Chondrocyte (in vitro differentiated cells): ENCODE measurements around the gene DAB2IP. TPM values are rescaled to one million over a fixed set of nuclear protein-coding genes. Genes with fewer than 3 reads are reported as not detected.

Source experiments
- DNase-seq: peaks from one replicate; pipeline ENCODE4 v3.0.0; 2021; ENCODE audit warnings: mixed read lengths, low spot score
- H3K27ac Mint-ChIP-seq: one replicate; pipeline ENCODE4 v1.8.0; 2021; ENCODE audit warnings: mild to moderate bottlenecking, moderate library complexity, mixed read lengths; ENCODE audit not compliant: unreplicated experiment
- H3K27me3 Mint-ChIP-seq: 2 replicates; pipeline ENCODE4 v1.8.0; 2021; ENCODE audit warnings: low read depth, mixed read lengths
- H3K36me3 Mint-ChIP-seq: 2 replicates; pipeline ENCODE4 v1.8.0; 2021; ENCODE audit warnings: low read depth, mixed read lengths
- H3K4me1 Mint-ChIP-seq: 2 replicates; pipeline ENCODE4 v1.8.0; 2021; ENCODE audit warnings: low read depth, mild to moderate bottlenecking, mixed read lengths
- H3K4me3 Mint-ChIP-seq: one replicate; pipeline ENCODE4 v1.8.0; 2021; ENCODE audit warnings: mild to moderate bottlenecking, moderate library complexity, mixed read lengths; ENCODE audit not compliant: unreplicated experiment
- H3K9me3 Mint-ChIP-seq: 2 replicates; pipeline ENCODE4 v1.8.0; 2021; ENCODE audit warnings: low read depth, mixed read lengths
- CTCF ChIP-seq: fragments of 200-600 bp; sonication (generic); IDR thresholded peaks from 2 replicates; pipeline ENCODE4 v1.5.0; 2021; ENCODE audit warnings: antibody characterized with exemption, mild to moderate bottlenecking, moderate library complexity
- total RNA-seq: library from RNA; stranded (reverse); gene quantifications from 3 replicates; pipeline ENCODE4 v1.2.1, GENCODE V29; 2021

DAB2IP gene
- total RNA-seq, 1 donor from 2014 or later, result 58.5 TPM

- no peak for DNase-seq
- H3K27me3 Mint-ChIP-seq, result no peaks in the 10 kb centered on the region
- H3K9me3 Mint-ChIP-seq, result no peaks in the 10 kb centered on the region
Observed at GRCh38 chr9:121753802-121754654, 102.6 kb downstream of the DAB2IP start.

GRCh38 chr9:121754655-121755436 is 103.4 kb downstream of the DAB2IP start:
- no peak overlapping the region for H3K27ac Mint-ChIP-seq
- no peak overlapping the region for H3K4me3 Mint-ChIP-seq
- H3K9me3 Mint-ChIP-seq, result no peaks in the 10 kb centered on the region
- no peak for TF ChIP-seq CTCF
- peaks cover 22% of the 10 kb centered on the region for H3K4me1 Mint-ChIP-seq
- no peaks in the 10 kb centered on the region for H3K27me3 Mint-ChIP-seq
- no peak for DNase-seq
- H3K36me3 Mint-ChIP-seq, result peaks cover 15% of the 10 kb centered on the region

More at GRCh38 chr9:121753802-121754654, 102.6 kb downstream of the DAB2IP start:
- no peak for TF ChIP-seq CTCF
- Mint-ChIP-seq H3K4me1 (peaks cover 31% of the 10 kb centered on the region), H3K27ac (no peak overlapping the region), H3K4me3 (no peak overlapping the region), H3K36me3 (peaks cover 8% of the 10 kb centered on the region)

DNA sequence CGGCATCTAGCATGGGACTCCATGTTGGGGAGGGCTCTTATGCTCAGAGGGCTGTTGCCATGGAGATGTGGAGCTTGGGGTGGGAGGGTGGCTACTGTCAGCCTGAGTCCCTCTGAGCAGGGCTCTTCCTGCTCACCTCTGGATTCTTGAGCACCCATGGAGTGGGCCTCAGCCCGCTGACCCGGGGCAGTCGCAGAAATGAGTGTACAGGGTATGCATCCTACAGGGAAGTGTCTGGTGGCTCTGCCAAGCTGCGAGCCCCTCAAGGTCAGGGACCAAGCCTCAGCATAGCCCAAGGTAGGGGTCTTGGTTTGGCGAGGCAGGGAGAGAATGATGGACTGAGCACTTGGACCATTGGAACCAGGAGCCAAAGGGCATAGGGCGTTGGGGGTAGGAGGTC is 104.1 kb downstream of the DAB2IP start:
- H3K27me3 Mint-ChIP-seq, result no peaks in the 10 kb centered on the region
- H3K36me3 Mint-ChIP-seq, result peaks cover 16% of the 10 kb centered on the region
- H3K27ac Mint-ChIP-seq, result no peak overlapping the region
- H3K4me1 Mint-ChIP-seq, result peaks cover 20% of the 10 kb centered on the region
- no peak for TF ChIP-seq CTCF
- H3K4me3 Mint-ChIP-seq, result no peak overlapping the region
- DNase-seq, result no peak
- no peaks in the 10 kb centered on the region for H3K9me3 Mint-ChIP-seq

GRCh38 chr9:121756474-121757280 is 105.2 kb downstream of the DAB2IP start:
- no peak overlapping the region for H3K4me3 Mint-ChIP-seq
- no peaks in the 10 kb centered on the region for H3K27me3 Mint-ChIP-seq
- H3K9me3 Mint-ChIP-seq, result no peaks in the 10 kb centered on the region
- no peak overlapping the region for H3K27ac Mint-ChIP-seq
- no peak for TF ChIP-seq CTCF
- peaks cover 12% of the 10 kb centered on the region for H3K4me1 Mint-ChIP-seq
- no peak for DNase-seq
- peaks cover 19% of the 10 kb centered on the region for H3K36me3 Mint-ChIP-seq

GRCh38 chr9:121757281-121757585 is 105.8 kb downstream of the DAB2IP start:
- Mint-ChIP-seq H3K36me3 (peaks cover 19% of the 10 kb centered on the region), H3K27me3 (no peaks in the 10 kb centered on the region), H3K9me3 (no peaks in the 10 kb centered on the region), H3K27ac (no peak overlapping the region), H3K4me3 (no peak overlapping the region), H3K4me1 (peaks cover 6% of the 10 kb centered on the region)
- TF ChIP-seq CTCF, result no peak
- no peak for DNase-seq
